ENCODE results near the gene GLOD4.
A peak's percentile ranks its signal among the peaks of the same experiment; 100 is the strongest.

The GLOD4 gene

GRCh38 chr17:733743-734142 is 48.3 kb downstream of the GLOD4 start:
- DNase-seq: no peak

DNA sequence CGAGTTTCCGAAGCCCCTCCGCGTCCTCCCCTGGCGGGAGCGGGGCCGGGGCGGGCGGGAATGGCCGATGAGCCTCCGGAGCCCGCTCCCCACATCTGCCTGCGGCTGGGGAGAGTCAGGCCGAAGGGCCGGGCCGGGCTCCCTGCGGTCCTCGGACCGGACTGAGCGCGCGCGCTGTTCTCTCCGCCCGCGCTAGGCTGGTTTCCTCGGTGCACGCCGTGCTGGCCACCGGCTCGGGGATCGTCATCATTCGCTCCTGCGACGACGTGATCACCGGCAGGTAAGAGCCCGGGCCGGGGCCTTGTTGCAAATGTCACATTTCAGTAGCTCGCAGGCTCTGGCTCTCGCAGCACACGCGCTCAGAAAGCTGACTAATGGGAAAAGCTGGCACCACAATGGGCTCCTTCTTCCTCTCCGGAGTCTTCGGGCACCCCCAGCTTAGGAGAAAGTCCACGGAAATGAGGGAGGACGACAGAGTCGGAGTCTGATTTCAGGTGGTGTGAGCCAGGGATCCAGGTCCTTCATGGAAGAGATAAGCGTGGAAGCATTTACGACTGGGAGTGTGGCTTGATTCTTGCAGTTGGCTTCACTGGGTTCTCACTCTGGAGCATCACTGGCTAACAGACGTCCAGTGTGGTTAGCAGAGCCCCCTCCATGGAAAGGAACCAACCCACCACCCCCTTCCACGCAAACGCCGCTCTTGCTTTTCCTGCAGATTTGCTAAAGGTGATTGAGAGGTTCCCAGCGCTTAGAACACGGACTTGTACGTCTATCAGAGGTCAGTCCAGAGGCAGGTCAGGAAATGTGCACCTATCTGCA is 49.0 kb downstream of the GLOD4 start:
- peak; percentile 42 for DNase-seq

- DNase-seq: peak; percentile 53
Measured at GRCh38 chr17:732067-732901, 49.8 kb downstream of the GLOD4 start, which contains the start of gene TLCD3A. TLCD3A (plus strand) TSS chr17:732596; CDS start chr17:732648, 52 bp downstream.

DNA sequence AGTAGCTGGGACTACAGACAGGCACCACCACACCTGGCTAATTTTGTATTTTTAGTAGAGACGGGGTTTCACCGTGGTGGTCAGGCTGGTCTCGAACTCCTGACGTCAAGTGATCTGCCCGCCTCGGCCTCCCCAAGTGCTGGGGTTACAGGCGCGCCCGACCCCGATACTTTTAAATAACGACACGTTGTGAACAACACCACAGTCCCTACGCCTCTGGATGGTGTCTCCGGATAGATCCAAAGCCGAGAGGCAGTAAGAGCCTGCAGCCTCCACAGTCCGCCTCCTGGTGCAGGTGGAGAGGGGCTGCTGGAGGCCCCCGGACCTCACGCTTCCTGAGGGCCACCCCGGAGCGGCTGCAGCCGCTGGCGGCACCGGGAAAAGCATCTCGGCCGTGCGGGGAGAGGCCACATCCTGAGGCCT is 50.4 kb downstream of the GLOD4 start:
- no peak for DNase-seq

DNA sequence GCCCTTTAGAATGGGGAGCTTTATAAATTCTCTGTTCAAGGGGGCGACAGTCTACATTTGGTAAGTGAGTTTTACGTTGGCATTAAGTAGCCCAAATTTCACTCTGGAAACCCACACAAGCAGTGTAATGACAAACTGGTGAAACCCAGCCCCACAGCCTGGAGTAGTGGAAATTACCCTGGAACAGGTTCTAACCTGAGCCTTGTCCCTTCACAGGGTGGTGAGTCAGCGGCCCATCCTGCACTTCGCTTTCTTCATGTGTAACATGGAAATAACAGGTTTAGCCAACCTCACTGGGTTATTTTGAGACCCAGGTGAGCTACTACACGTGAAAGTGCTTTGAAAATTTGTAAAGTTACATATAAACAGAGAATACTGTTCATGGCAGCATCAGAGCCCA is 53.2 kb downstream of the GLOD4 start:
- no peak for DNase-seq

DNA sequence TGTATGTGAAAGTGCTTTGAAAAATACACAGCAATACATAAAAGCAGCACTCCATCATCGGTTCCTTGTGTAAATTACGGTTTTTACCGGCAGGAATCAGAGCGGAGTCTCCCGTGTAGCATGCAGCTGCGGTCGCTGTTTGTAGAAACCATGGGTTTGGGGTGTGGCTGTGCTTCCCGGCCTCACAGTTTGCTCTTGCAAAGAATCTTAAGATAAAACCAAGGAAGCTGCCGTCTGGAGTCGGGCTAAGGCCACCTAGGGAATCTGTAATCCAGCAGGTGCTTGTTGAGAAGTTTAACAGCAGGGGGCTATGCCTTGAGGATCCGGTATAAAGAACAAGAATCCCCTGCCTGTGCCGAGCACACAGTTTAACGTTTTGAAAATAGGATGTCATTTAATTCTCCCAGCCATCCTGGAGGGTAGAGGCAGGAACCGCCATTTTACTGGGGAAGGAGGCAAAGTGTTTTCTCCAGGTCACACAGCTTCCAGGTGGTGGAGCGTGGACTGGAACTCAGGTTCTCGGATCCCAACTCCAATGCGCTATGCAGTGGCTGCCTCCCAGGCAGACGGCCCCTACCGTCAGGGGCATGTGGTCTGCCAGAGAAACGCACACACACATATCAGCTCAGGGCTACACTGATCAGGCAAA is 55.7 kb downstream of the GLOD4 start:
- DNase-seq: no peak

- no peak for DNase-seq
Measured at GRCh38 chr17:725746-726145, 56.3 kb downstream of the GLOD4 start.

DNA sequence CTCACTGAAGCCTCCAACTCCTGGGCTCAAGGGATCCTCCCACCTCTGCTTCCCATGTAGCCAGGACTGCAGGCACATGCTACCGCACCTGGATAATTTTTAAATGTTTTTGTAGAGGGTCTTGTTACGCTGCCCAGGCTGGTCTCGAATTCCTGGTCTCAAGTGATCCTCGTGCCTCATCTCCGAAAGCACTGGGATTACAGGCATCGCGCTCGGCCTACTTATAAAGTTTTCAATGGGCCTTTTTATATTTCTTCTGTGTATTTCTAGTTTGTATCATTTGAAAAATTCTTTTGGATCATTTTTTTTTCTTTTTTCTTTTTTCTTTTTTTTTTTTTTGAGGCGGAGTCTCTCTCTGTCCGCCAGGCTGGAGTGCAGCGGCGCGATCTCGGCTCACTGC is 57.0 kb downstream of the GLOD4 start:
- no peak for DNase-seq

DNA sequence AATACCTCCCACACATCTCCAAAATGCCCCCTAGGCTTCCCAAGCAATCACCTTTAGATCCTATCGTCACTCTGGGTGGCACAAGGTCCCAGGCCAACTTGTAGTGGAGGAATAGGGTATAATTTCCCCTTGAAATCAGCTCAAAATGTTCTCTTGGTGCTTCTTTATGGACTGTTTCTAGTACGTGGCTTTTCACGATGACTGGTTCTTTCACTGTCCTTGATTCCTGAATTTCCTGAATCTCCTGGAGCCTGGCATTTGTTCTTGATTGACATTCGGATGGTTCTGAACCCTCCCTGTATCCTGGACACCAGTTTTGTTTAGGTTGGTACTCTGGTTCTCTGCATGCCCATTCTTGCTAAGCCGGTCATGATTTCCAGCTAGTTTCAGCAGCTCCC is 60.5 kb downstream of the GLOD4 start:
- no peak for DNase-seq

- DNase-seq: no peak
Measured at GRCh38 chr17:720706-721539, 61.2 kb downstream of the GLOD4 start.

DNA sequence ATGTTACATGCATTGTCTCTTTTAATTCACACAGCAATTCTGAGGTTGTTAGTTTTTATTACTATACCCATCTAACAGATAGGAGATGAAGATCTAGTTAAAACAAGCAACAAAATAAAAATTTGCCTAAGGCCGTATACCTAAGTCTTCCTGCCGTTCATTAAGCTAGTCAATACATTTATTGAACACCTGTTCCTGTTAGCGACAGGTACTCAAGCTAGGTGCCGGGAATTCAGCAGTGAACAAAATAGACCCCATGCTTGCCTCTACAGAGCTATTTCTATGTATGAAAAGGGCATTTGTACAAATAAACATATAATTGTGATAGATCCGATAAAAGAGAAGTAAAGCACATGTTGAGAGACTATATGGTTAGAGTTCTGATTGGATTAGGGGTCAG is 64.0 kb downstream of the GLOD4 start:
- DNase-seq: no peak
